Measurements from ENCODE around the gene SMIM13.

GRCh38 chr6:11174242-11174611 is 80.6 kb downstream of the SMIM13 start:
- no peak for TF ChIP-seq POLR2A (IDR thresholded peaks at IDR 0.05)
- TF ChIP-seq, protein P1, sequence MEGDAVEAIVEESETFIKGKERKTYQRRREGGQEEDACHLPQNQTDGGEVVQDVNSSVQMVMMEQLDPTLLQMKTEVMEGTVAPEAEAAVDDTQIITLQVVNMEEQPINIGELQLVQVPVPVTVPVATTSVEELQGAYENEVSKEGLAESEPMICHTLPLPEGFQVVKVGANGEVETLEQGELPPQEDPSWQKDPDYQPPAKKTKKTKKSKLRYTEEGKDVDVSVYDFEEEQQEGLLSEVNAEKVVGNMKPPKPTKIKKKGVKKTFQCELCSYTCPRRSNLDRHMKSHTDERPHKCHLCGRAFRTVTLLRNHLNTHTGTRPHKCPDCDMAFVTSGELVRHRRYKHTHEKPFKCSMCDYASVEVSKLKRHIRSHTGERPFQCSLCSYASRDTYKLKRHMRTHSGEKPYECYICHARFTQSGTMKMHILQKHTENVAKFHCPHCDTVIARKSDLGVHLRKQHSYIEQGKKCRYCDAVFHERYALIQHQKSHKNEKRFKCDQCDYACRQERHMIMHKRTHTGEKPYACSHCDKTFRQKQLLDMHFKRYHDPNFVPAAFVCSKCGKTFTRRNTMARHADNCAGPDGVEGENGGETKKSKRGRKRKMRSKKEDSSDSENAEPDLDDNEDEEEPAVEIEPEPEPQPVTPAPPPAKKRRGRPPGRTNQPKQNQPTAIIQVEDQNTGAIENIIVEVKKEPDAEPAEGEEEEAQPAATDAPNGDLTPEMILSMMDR (IDR thresholded peaks at IDR 0.05), result no peak

Data from Peyer's patch (tissue), 4 donors.